SJSA1 (cell line): Measurements from ENCODE around the gene TBX3. TPM values are rescaled to one million over a fixed set of nuclear protein-coding genes. Genes with fewer than 3 reads are reported as not detected.

Source experiments
- DNase-seq, 2 experiments: peaks; one replicate each; pipeline ENCODE4 v3.0.0-alpha.2; 2015 to 2020; ENCODE audit warnings: low spot score in 2 of 2, low read depth in 1 of 2
- H3K27ac ChIP-seq: fragments of 250-450 bp; sonication (Bioruptor Pico); 2 replicates; pipeline ENCODE4 v1.5.1; 2020; ENCODE audit warnings: mild to moderate bottlenecking, moderate library complexity
- H3K27me3 ChIP-seq: fragments of 250-450 bp; sonication (Bioruptor Pico); replicated peaks from 2 replicates; pipeline ENCODE4 v1.5.1; 2020; ENCODE audit warnings: mild to moderate bottlenecking, moderate library complexity
- H3K36me3 ChIP-seq: fragments of 250-450 bp; sonication (Bioruptor Pico); 2 replicates; pipeline ENCODE4 v1.5.1; 2020; ENCODE audit warnings: mild to moderate bottlenecking
- H3K4me1 ChIP-seq: fragments of 250-450 bp; sonication (Bioruptor Pico); replicated peaks from 2 replicates; pipeline ENCODE4 v1.6.1; 2021; ENCODE audit warnings: mild to moderate bottlenecking
- H3K4me3 ChIP-seq: fragments of 250-450 bp; sonication (Bioruptor Pico); 2 replicates; pipeline ENCODE4 v1.5.1; 2020; ENCODE audit warnings: mild to moderate bottlenecking
- H3K9me3 ChIP-seq: fragments of 250-450 bp; sonication (Bioruptor Pico); replicated peaks from 2 replicates; pipeline ENCODE4 v1.5.1; 2020; ENCODE audit warnings: mild to moderate bottlenecking
- total RNA-seq: library from RNA; depleted of rRNA; stranded (reverse); fragments of >200 nt; shearing (Covaris generic); gene quantifications from 2 replicates; pipeline ENCODE4 v1.2.3, GENCODE V29; 2014

TBX3 gene
- total RNA-seq, 1 experiment from 2014 or later, result 37.4 TPM

- no peaks in the 10 kb centered on the region for H3K9me3 ChIP-seq
- peaks cover 27% of the 10 kb centered on the region for H3K4me1 ChIP-seq
- H3K4me3 ChIP-seq, result peak overlapping the region; percentile 71
- no peaks in the 10 kb centered on the region for H3K27me3 ChIP-seq
- peaks cover 42% of the 10 kb centered on the region for H3K36me3 ChIP-seq
- peak overlapping the region; percentile 63 for H3K27ac ChIP-seq
- no peak for DNase-seq
Observed at GRCh38 chr12:114683709-114684097, 272 bp downstream of the TBX3 start.

DNA sequence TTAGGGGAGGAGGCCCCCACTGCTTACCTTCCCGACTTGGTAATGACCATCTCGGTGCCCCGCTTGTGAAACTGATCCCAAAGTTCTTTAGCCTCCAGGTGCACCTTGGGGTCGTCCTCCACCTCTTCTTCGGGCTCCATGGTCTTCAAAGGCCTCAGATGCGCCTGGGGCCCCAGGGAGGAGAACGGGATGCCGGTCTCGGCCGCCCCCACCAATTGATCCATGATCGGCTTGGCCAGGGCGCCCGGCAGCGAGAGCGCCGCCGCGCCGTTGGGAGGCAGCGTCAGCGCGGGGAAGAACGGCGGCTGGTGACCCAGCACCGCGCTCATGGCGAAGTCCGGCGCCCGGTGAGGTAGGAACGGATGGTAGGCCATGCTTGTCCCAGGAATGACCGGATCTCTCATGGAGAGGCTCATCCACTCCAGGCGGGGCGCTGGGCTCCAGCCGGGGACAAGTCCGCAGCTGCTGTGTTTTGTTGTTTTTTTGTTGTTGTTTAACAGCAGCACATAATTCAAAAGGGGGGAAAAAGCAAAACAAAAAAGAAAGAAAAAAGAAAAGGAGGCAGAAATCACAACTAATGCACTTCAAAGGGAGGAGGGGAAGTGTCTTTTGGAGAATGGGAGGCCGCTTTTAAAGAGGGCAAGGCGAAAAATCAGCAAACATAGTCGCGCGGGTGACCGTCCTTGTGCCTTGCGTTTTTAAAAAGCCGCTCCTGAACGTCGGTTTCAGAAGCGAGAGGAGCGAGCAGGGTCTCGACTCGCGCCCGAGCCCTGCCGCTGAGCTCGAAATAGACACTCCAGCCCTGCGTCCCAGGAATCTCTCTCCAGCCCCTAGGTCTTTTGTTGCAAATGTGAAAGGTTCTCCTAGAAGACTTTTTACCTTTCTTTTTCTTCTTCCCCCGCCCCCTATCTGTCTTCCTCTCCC is 928 bp downstream of the TBX3 start:
- DNase-seq, result peak in 1 of 2 experiments; percentile 38
- Histone ChIP-seq H3K27ac (peak overlapping the region; percentile 63), H3K4me1 (peaks cover 30% of the 10 kb centered on the region), H3K27me3 (no peaks in the 10 kb centered on the region), H3K4me3 (peak overlapping the region; percentile 71), H3K9me3 (no peaks in the 10 kb centered on the region), H3K36me3 (peaks cover 49% of the 10 kb centered on the region)

DNA sequence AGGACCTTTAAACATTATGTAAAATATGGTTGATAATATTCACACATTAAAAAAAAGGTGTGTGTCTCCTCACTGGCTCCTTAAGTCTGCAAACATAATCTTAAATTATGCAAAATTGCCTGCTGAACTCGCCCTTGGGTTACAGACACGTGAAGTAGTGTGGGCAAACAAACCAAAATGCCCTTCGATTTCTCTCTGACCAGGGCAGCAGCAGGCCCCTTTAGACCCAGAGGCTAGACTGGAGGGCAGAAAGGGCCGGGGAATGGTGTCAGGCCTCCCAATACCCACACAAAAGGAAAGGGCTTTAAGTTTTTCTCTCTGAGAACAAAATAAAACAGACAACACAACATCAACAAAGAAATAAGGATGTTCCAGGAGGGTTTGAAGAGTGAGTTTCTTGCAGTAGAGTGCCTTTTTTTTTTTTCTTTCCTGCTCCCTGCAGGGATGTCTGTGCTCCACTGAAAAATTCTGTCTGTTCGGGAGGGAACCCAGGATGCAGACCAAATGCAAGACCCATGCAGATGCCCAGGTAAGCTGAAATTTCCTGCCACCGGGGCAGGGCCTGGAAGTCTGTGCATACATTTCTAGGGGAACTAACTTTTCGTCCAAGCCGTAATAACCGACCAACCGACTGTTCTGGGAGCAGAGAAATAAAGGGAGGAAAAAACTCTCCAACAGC is 1.7 kb downstream of the TBX3 start:
- Histone ChIP-seq H3K27ac (peak overlapping the region; percentile 69), H3K9me3 (no peaks in the 10 kb centered on the region), H3K4me3 (peak overlapping the region; percentile 71), H3K4me1 (peaks cover 34% of the 10 kb centered on the region), H3K36me3 (peaks cover 57% of the 10 kb centered on the region), H3K27me3 (no peaks in the 10 kb centered on the region)
- peak in 1 of 2 experiments; percentile 38 for DNase-seq

DNA sequence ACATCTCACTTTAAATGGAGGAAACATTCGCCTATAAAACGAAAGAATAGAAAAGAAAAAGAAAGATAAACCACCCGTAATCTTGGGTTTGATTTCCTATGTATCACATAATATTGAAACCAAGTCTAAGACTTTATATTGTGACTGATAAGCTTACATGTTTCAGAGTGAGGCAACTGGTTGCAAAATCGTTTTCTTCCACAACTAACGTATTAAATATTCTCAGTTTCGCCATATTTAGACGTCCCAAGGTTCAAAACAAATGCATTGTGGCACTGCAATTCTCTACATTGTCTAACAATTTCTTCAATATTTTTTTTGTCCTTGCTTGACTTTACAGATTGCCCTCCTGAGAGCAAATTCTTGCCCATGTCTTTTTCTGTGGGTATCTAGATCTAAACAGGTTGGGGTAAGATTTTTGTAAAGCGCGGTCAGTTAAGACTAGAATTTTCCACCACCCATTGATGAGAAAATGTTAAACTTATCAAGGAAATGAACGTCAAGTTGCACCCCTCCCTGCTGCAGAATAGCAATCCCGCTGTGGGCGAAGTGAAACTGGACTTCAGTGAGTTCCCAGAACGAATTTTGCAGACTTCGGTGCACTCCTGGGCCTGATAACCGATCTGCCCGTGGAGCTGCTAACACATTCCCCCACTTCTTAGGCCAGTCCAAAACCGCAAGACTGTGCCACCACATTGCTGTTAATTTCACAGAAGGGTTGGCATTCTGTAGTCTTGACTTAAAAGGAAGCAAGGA is 2.7 kb downstream of the TBX3 start:
- Histone ChIP-seq H3K27me3 (no peaks in the 10 kb centered on the region), H3K27ac (peak overlapping the region; percentile 69), H3K9me3 (no peaks in the 10 kb centered on the region), H3K36me3 (peaks cover 66% of the 10 kb centered on the region), H3K4me1 (peaks cover 42% of the 10 kb centered on the region), H3K4me3 (peak overlapping the region; percentile 71)
- DNase-seq, result peak in 1 of 2 experiments; percentile 59

GRCh38 chr12:114680604-114681069 is 3.3 kb downstream of the TBX3 start:
- peak in 1 of 2 experiments; percentile 60 for DNase-seq
- Histone ChIP-seq H3K4me3 (peak overlapping the region; percentile 71), H3K9me3 (no peaks in the 10 kb centered on the region), H3K36me3 (peaks cover 73% of the 10 kb centered on the region), H3K4me1 (peaks cover 46% of the 10 kb centered on the region), H3K27me3 (no peaks in the 10 kb centered on the region), H3K27ac (peak overlapping the region; percentile 69)

DNA sequence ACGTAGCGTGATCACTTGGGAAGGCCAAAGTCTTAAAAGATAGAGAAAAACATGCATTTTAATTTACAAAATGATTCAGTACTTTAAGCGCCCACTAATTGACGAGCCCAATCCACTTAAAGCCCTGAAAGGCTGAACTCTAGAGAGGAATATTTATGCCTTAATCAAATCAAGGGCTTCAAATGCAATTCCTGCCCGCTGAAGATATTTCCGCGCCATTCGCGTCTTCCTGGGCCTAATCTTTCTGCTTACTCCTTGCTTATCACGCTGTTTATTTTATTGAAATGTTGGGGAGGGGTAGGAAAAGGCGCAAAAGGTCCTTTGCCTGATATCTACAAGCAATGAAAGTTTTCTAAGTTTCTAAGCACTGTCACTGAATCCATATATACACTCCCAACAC is 4.0 kb downstream of the TBX3 start:
- DNase-seq, result no peak
- peaks cover 78% of the 10 kb centered on the region for H3K36me3 ChIP-seq
- H3K4me3 ChIP-seq, result peak overlapping the region; percentile 71
- no peaks in the 10 kb centered on the region for H3K27me3 ChIP-seq
- H3K4me1 ChIP-seq, result peaks cover 41% of the 10 kb centered on the region
- no peaks in the 10 kb centered on the region for H3K9me3 ChIP-seq
- peak overlapping the region; percentile 69 for H3K27ac ChIP-seq

GRCh38 chr12:114679452-114679875 is 4.5 kb downstream of the TBX3 start:
- Histone ChIP-seq H3K27ac (peak overlapping the region; percentile 69), H3K4me3 (peak overlapping the region; percentile 71), H3K27me3 (no peaks in the 10 kb centered on the region)

DNA sequence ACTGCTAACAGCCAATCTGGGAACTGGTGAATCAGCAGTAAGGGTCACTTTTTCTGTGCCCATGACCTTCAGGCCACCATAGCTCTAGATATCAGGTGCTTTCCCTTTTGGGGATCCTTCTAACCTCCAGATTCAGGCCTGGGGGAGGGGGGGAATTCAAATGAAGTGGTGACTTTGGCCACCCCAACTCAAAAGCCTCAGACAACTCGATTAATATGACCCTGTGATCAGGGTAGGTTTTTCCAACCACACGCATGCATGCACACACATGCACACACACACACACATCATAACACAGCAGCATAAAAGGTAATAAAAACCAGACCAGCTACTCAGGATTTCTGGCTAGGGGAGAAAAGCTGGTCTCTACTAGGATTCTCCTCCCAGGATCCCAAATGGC is 5.3 kb downstream of the TBX3 start:
- no peaks in the 10 kb centered on the region for H3K27me3 ChIP-seq
- H3K36me3 ChIP-seq, result peaks cover 90% of the 10 kb centered on the region
- H3K4me1 ChIP-seq, result peaks cover 48% of the 10 kb centered on the region
- peak overlapping the region; percentile 69 for H3K27ac ChIP-seq
- DNase-seq, result no peak
- H3K9me3 ChIP-seq, result no peaks in the 10 kb centered on the region
- H3K4me3 ChIP-seq, result no peak overlapping the region; the same call in 1 of the 2 replicates

More at GRCh38 chr12:114679452-114679875, 4.5 kb downstream of the TBX3 start:
- H3K36me3 ChIP-seq, result peaks cover 83% of the 10 kb centered on the region
- H3K9me3 ChIP-seq, result no peaks in the 10 kb centered on the region
- H3K4me1 ChIP-seq, result peaks cover 40% of the 10 kb centered on the region
- no peak for DNase-seq

DNA sequence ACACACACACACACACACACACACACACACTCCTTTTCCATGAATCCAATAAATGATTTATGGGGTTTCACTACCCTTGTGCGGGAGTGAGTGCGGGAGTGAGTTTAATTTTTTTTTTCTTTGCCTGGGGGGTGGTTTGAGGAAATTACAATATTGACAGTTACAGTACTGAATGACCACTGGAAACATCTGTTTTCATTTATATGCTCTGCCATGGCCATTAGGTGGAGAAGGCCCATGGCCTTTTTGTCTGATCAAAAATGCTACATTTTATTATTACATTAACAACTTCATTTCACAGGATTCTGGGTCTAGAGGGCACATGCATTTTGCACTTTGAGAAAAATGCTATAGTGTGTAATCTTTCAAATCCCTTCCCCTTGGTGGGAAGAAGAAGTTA is 5.9 kb downstream of the TBX3 start:
- H3K27ac ChIP-seq, result 0 out of 2 replicates have a peak overlapping the region, but pooled peaks have one; percentile 69
- H3K4me1 ChIP-seq, result peaks cover 55% of the 10 kb centered on the region
- no peak overlapping the region for H3K4me3 ChIP-seq
- no peaks in the 10 kb centered on the region for H3K9me3 ChIP-seq
- H3K36me3 ChIP-seq, result peaks cover 95% of the 10 kb centered on the region
- DNase-seq, result no peak
- no peaks in the 10 kb centered on the region for H3K27me3 ChIP-seq

DNA sequence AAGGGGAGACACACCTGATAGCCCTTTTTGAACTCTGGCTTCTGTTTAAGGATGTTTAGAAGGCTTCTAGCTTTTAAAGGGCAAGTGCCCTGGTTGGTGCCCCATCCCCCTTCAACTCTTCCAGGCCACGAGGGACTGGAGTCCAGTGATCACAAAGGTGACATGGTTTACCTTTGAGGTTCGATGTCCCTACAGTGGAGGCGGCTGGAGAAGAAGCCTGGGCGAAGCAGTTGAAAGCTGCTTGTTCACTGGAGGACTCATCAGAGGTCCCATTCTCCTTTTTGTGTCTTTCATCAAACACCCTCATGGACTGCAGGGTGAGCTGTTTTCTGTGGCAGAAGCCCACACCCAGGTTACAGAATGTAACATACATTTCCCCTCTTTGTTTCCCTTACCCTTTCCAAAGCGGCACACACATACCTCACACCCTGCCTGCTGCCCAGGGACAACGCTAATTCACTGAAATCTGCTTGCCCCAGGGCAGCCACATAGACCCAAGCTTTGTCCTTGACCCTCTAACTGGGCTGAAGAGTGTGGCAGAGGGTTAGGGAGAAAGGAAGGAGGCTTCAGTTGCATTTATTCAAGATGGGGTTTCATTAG is 7.7 kb downstream of the TBX3 start:
- DNase-seq, result no peak
- peaks cover 72% of the 10 kb centered on the region for H3K4me1 ChIP-seq
- H3K4me3 ChIP-seq, result no peak overlapping the region
- H3K9me3 ChIP-seq, result no peaks in the 10 kb centered on the region
- H3K36me3 ChIP-seq, result peaks cover 97% of the 10 kb centered on the region
- no peaks in the 10 kb centered on the region for H3K27me3 ChIP-seq
- H3K27ac ChIP-seq, result no peak overlapping the region

DNA sequence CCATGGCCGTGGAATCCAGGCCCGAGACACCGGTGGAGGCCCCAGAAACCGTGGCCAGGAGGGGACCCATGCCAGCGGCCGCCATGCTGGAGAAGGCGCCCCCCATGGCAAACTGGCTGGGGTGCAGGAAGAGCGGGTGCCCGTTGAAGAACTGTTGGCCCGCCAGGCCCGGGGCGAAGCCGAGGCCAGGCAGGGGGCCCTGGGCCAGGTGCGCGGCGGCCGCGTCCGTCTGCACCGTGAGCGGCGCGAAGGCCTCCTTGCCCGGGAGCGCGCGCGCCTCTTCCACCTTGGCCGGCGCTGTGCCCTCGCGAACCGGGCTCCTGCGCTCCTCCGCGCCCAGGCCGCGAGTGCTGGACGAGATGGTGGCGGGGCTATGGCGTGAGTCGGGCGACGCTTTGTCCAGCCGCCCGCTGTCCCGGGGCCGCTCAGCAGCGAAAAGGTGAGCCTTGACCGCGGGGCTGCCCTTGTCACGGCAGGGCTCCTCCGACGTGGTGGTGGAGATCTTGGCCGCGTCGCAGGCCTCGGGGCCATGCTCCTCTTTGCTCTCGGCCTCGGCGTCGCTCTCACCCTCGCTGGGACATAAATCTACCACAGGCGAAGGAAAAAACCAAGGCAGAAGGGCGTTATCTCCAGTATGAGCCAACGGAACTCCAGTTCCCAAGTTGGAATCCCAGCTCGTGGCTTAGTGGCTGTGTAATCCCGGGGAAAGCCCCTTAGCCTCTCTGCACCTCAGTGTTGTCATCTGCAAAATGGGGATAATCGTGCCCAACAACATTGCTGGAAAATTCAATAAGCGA is 9.5 kb downstream of the TBX3 start:
- H3K4me1 ChIP-seq, result peaks cover 84% of the 10 kb centered on the region
- H3K4me3 ChIP-seq, result no peak overlapping the region
- no peak overlapping the region for H3K27ac ChIP-seq
- H3K36me3 ChIP-seq, result peaks cover 83% of the 10 kb centered on the region
- DNase-seq, result no peak
- H3K9me3 ChIP-seq, result no peaks in the 10 kb centered on the region
- no peaks in the 10 kb centered on the region for H3K27me3 ChIP-seq

GRCh38 chr12:114673901-114674250 is 10.1 kb downstream of the TBX3 start:
- DNase-seq, result no peak
- peaks cover 82% of the 10 kb centered on the region for H3K4me1 ChIP-seq
- no peaks in the 10 kb centered on the region for H3K27me3 ChIP-seq
- no peaks in the 10 kb centered on the region for H3K9me3 ChIP-seq
- no peak overlapping the region for H3K27ac ChIP-seq
- peaks cover 77% of the 10 kb centered on the region for H3K36me3 ChIP-seq
- H3K4me3 ChIP-seq, result no peak overlapping the region
